ENCODE data around the gene KLK11. TPM values are rescaled to one million over a fixed set of nuclear protein-coding genes. Genes with fewer than 3 reads are reported as not detected.

Gene KLK11
- polyA plus RNA-seq, 3 donors = not detected

- Histone ChIP-seq H3K4me3 (replicated peaks in 1 of 3; ENCODE audit: low read depth in 2 of 3, low read length in 3 of 3) (no peak within 1 kb of the TSS), H3K4me2 (replicated peaks; ENCODE audit: extremely low read depth, low read length, poor library complexity, severe bottlenecking) (no peak within 1 kb of the TSS), H3K27me3 (ENCODE audit: control insufficient read depth in 2 of 2, insufficient read depth in 2 of 2, low read length in 2 of 2) (peaks cover 0 to 5% of the 10 kb centered on the region in 2 donors), H3K36me3 (replicated peaks in 1 of 2; ENCODE audit: control insufficient read depth in 1 of 2, insufficient read depth in 2 of 2, low read length in 2 of 2) (no peaks in the 10 kb centered on the region), H2AFZ (ENCODE audit: insufficient read depth, low read depth, low read length, poor library complexity, severe bottlenecking) (no peak within 1 kb of the TSS), H3K79me2 (ENCODE audit: insufficient read depth, low read length) (no peaks in the 10 kb centered on the region), H3K27ac (ENCODE audit: low read depth in 1 of 2, low read length in 2 of 2) (no peak within 1 kb of the TSS), H3K9me3 (replicated peaks in 1 of 2; ENCODE audit: control insufficient read depth in 1 of 2, insufficient read depth in 1 of 2, low read length in 2 of 2) (peaks cover 5% of the 10 kb centered on the region in 2 donors), H3K4me1 (ENCODE audit: control insufficient read depth in 1 of 2, insufficient read depth in 2 of 2, low read length in 2 of 2) (no peaks in the 10 kb centered on the region), H3K9ac (ENCODE audit: insufficient read depth, low read length, poor library complexity, severe bottlenecking) (no peak within 1 kb of the TSS), H4K20me1 (ENCODE audit: insufficient read depth, low read length) (no peaks in the 10 kb centered on the region)
- peaks cover 4 to 13% (median 9%) of the 10 kb centered on the region in 7 donors for H3K9me3 Mint-ChIP-seq
- peaks cover 17 to 48% (median 33%) of the 10 kb centered on the region in 3 donors for H3K27me3 Mint-ChIP-seq (ENCODE audit: low read depth in 3 of 3)
- H3K4me1 Mint-ChIP-seq = peaks cover 4% of the 10 kb centered on the region
- no peak for DNase-seq
- peak within 1 kb of the TSS in 1 of 2 donors; percentile 51 for H3K4me3 Mint-ChIP-seq
- intact Hi-C loops (cut with micrococcal nuclease) = no loop called here
- no peak for TF ChIP-seq CTCF (IDR thresholded peaks at IDR 0.05)
- H3K36me3 Mint-ChIP-seq = no peaks in the 10 kb centered on the region
- 33% methylated on average over 1 of the region's 7 CpGs for WGBS (ENCODE audit: insufficient coverage)
- H3K27ac Mint-ChIP-seq = peak within 1 kb of the TSS in 1 of 7 donors; percentile 74
These were observed 24.9 kb downstream of the KLK11 start, which contains the start of gene KLK8 for GRCh38 chr19:51001515-51001914. TSS of gene KLK8 (minus strand) at chr19:51001604. CDS start at chr19:51001167, 437 bp downstream.

DNA sequence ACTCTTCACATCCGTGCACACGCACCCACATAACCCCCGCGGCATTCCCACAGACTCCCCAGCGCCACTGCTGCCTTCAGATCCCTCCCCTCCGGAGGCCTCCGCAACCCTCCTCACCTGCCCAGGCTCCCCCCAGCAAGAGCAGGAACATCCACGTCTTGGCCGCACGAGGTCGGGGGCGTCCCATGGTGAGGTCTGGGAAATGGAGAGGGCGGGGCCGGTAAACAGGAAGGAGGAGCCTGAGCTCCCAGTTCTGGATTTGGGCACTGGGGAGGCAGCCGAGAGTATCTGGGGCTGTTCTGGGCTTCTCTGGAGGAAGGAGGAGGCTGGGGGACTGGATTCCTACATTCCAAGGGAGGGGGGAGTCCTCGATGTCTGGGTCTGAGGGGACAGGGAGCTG, 25.4 kb downstream of the KLK11 start:
- Histone ChIP-seq H3K9ac (ENCODE audit: insufficient read depth, low read length, poor library complexity, severe bottlenecking) (no peak overlapping the region), H3K4me3 (replicated peaks in 1 of 3; ENCODE audit: low read depth in 2 of 3, low read length in 3 of 3) (no peak overlapping the region), H3K9me3 (replicated peaks in 1 of 2; ENCODE audit: control insufficient read depth in 1 of 2, insufficient read depth in 1 of 2, low read length in 2 of 2) (peaks cover 5% of the 10 kb centered on the region in 2 donors), H2AFZ (ENCODE audit: insufficient read depth, low read depth, low read length, poor library complexity, severe bottlenecking) (no peak overlapping the region), H3K4me2 (replicated peaks; ENCODE audit: extremely low read depth, low read length, poor library complexity, severe bottlenecking) (no peak overlapping the region), H3K36me3 (replicated peaks in 1 of 2; ENCODE audit: control insufficient read depth in 1 of 2, insufficient read depth in 2 of 2, low read length in 2 of 2) (no peaks in the 10 kb centered on the region), H4K20me1 (ENCODE audit: insufficient read depth, low read length) (no peaks in the 10 kb centered on the region), H3K79me2 (ENCODE audit: insufficient read depth, low read length) (no peaks in the 10 kb centered on the region), H3K4me1 (ENCODE audit: control insufficient read depth in 1 of 2, insufficient read depth in 2 of 2, low read length in 2 of 2) (no peaks in the 10 kb centered on the region), H3K27ac (ENCODE audit: low read depth in 1 of 2, low read length in 2 of 2) (no peak overlapping the region), H3K27me3 (ENCODE audit: control insufficient read depth in 2 of 2, insufficient read depth in 2 of 2, low read length in 2 of 2) (peaks cover 0 to 5% of the 10 kb centered on the region in 2 donors)
- intact Hi-C loops (cut with micrococcal nuclease) = no loop called here
- H3K36me3 Mint-ChIP-seq = no peaks in the 10 kb centered on the region
- peaks cover 4 to 13% (median 9%) of the 10 kb centered on the region in 7 donors for H3K9me3 Mint-ChIP-seq
- 37% methylated on average over 13 of the region's 16 CpGs for WGBS (ENCODE audit: insufficient coverage)
- TF ChIP-seq CTCF (IDR thresholded peaks at IDR 0.05) = no peak
- H3K27ac Mint-ChIP-seq = no peak overlapping the region
- peak overlapping the region in 1 of 2 donors; percentile 51 for H3K4me3 Mint-ChIP-seq
- H3K4me1 Mint-ChIP-seq = peaks cover 4% of the 10 kb centered on the region
- no peak for DNase-seq
- peaks cover 12 to 48% (median 36%) of the 10 kb centered on the region in 3 donors for H3K27me3 Mint-ChIP-seq (ENCODE audit: low read depth in 3 of 3)
